ENCODE data around the gene SAMD4A.

GRCh38 chr14:54784060-54784459 lies 217.1 kb downstream of the SAMD4A start:
- TF ChIP-seq POLR2A (IDR thresholded peaks at IDR 0.05) (no peak), CTCF (IDR thresholded peaks at IDR 0.05) (no peak), EP300 (IDR thresholded peaks at IDR 0.05) (no peak)

Measured in stomach (tissue), 4 donors.